ENCODE results near the gene MLLT1. TPM values are rescaled to one million over a fixed set of nuclear protein-coding genes. Genes with fewer than 3 reads are reported as not detected.

MLLT1 gene
- total and polyA plus RNA-seq, 3 experiments from 2014 or later = 2.5 to 64.2 (median 63.9) TPM

DNA sequence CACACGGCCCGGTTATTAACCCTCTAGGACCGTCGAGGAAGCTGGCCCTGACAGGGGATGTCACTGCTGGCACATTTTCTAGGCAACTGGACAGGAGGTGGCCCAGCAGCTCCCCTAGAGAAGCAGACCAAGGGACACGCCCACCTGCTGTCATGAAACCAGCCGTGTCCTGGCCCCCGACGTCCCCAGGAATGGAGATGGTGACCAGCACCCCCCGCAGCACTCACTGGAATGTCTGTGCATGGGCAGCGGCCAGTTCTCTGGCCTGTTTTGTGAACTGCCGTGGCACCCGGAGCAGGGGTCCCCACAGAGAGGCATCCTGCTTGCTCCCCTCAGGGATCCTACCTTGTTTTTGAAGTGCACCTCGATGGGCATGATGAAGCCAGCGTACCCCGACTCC lies 17.9 kb downstream of the MLLT1 start:
- H3K9me3 Mint-ChIP-seq = no peaks in the 10 kb centered on the region
- peak overlapping the region in 1 of 8 donors; percentile 77 for H3K27ac Mint-ChIP-seq
- H3K4me3 Mint-ChIP-seq = no peak overlapping the region
- H3K36me3 Mint-ChIP-seq = peaks cover 0 to 76% (median 6%) of the 10 kb centered on the region in 3 donors
- no peaks in the 10 kb centered on the region for H3K27me3 Mint-ChIP-seq
- no peak for DNase-seq
- H3K4me1 ChIP-seq (ENCODE audit: insufficient read depth, low read length) = no peaks in the 10 kb centered on the region
- no peak overlapping the region for H3K4me3 ChIP-seq (ENCODE audit: low read length)
- no peaks in the 10 kb centered on the region for H3K27me3 ChIP-seq (ENCODE audit: insufficient read depth, low read length, poor library complexity, severe bottlenecking)
- no peaks in the 10 kb centered on the region for H3K9me3 ChIP-seq (ENCODE audit: low read length)
- POLR2A ChIA-PET = no interaction called here
- peaks cover 8 to 44% (median 31%) of the 10 kb centered on the region in 3 donors for H3K4me1 Mint-ChIP-seq
- no peak overlapping the region for H3K27ac ChIP-seq (ENCODE audit: low read depth, low read length)
- peaks cover 9% of the 10 kb centered on the region for H3K36me3 ChIP-seq (ENCODE audit: insufficient read depth, low read length)
- CTCF ChIA-PET = no interaction called here

DNA sequence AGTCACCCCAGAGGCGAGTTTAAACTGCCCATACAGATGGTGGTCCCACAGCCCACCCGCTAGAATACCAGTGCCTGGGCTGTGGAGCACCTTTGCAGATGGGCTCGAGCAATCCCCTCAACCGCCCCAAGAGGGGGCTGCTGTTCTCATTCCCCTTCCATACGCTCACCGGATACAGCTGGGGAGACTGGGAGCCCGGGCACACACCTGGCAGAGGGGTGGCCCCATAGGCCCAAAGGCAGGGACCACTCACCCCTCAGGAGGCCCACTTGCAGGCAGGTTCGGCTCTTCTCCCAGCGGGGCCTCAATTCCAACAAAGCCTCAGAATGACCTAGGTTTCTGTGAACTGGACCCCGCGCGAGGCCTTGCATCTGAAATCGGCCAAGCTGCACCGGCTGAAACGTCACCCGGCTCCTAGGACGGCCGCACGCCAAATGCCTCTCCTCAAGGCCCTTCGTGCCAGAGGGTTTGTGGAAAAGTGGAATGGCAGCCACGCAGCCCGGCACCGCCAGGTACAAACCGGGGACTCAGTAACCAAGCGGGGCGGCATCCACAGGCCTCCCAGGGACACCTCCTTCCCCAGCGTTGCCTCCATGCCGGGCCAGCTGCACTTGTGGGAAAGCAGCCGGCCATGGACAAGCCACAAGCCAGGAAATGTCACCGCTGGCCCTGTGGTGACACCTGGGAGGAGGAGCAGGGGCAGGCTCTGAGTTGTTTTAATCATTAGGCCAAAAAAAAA lies 18.7 kb downstream of the MLLT1 start:
- no peak for DNase-seq
- Mint-ChIP-seq H3K9me3 (no peaks in the 10 kb centered on the region), H3K27ac (peak overlapping the region in 1 of 8 donors; percentile 26), H3K4me1 (peaks cover 9 to 44% (median 29%) of the 10 kb centered on the region in 3 donors), H3K36me3 (peaks cover 0 to 73% (median 8%) of the 10 kb centered on the region in 3 donors), H3K27me3 (no peaks in the 10 kb centered on the region), H3K4me3 (no peak overlapping the region)
- ChIA-PET POLR2A (no interaction called here), CTCF (interaction anchor here (1.5 kb wide), 1 partner anchor 42 kb away, joined by 4 read pairs; no protein-coding TSS in a partner anchor)
- Histone ChIP-seq H3K27ac (ENCODE audit: low read depth, low read length) (no peak overlapping the region), H3K36me3 (ENCODE audit: insufficient read depth, low read length) (peaks cover 9% of the 10 kb centered on the region), H3K9me3 (ENCODE audit: low read length) (no peaks in the 10 kb centered on the region), H3K4me3 (ENCODE audit: low read length) (no peak overlapping the region), H3K27me3 (ENCODE audit: insufficient read depth, low read length, poor library complexity, severe bottlenecking) (no peaks in the 10 kb centered on the region), H3K4me1 (ENCODE audit: insufficient read depth, low read length) (no peaks in the 10 kb centered on the region)

DNA sequence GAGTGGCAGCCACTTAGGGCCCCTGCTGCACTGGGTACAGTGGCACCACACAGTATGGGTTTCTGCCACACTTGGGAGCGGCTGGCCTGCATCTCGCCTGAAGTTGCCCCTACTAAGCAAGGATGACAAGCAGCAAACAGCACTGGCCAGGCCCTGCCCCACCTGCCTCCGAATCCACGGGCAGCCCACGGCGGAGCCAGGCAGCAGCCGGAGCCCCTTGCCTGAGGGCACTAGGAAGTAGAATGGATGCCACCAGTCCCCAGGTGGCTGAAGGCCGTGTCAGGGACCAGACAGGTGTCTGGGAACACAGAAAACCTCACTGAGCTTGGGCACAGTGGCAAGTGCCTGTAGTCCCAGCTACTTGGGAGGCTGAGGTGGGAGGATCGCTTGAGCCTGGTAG lies 19.4 kb downstream of the MLLT1 start:
- no peak overlapping the region for H3K27ac ChIP-seq (ENCODE audit: low read depth, low read length)
- no peaks in the 10 kb centered on the region for H3K27me3 ChIP-seq (ENCODE audit: insufficient read depth, low read length, poor library complexity, severe bottlenecking)
- H3K36me3 ChIP-seq (ENCODE audit: insufficient read depth, low read length) = peaks cover 9% of the 10 kb centered on the region
- Mint-ChIP-seq H3K4me3 (no peak overlapping the region), H3K27me3 (no peaks in the 10 kb centered on the region), H3K36me3 (peaks cover 0 to 71% (median 10%) of the 10 kb centered on the region in 3 donors), H3K4me1 (peaks cover 10 to 44% (median 29%) of the 10 kb centered on the region in 3 donors), H3K27ac (peak overlapping the region in 1 of 8 donors; percentile 74), H3K9me3 (no peaks in the 10 kb centered on the region)
- H3K4me1 ChIP-seq (ENCODE audit: insufficient read depth, low read length) = no peaks in the 10 kb centered on the region
- no peak overlapping the region for H3K4me3 ChIP-seq (ENCODE audit: low read length)
- ChIA-PET CTCF (interaction anchor here (1.5 kb wide), 1 partner anchor 42 kb away, joined by 4 read pairs; no protein-coding TSS in a partner anchor), POLR2A (no interaction called here)
- DNase-seq = no peak
- H3K9me3 ChIP-seq (ENCODE audit: low read length) = no peaks in the 10 kb centered on the region

DNA sequence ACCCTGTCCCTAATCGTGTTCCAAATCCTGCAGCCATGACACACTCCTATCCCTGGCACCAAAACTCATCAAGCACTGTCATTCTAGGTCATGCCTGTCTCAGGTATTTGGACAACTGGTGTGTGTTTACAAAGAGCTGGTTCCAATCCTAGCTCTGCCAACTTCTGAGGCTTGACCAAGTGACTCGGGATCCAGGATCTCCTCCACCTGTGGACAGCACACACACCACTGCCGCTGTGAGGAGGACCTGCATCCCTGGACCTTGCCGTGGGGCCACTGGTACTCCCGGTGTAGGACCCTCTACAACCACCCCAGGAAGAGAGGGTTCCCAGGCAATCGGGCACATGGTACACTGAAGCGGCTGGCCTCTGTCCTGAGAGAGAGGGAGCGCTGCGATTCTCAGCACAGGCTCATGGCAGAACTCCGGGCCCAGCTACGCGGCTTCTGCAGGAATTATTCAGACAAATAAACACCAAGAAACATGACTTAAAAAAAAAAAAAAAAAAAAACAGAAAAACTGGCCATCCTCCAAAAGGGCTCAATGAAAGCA lies 20.4 kb downstream of the MLLT1 start:
- ChIA-PET POLR2A (no interaction called here), CTCF (no interaction called here)
- peaks cover 10 to 51% (median 29%) of the 10 kb centered on the region in 3 donors for H3K4me1 Mint-ChIP-seq
- Histone ChIP-seq H3K4me3 (ENCODE audit: low read length) (no peak overlapping the region), H3K36me3 (ENCODE audit: insufficient read depth, low read length) (peaks cover 9% of the 10 kb centered on the region), H3K27me3 (ENCODE audit: insufficient read depth, low read length, poor library complexity, severe bottlenecking) (no peaks in the 10 kb centered on the region), H3K27ac (ENCODE audit: low read depth, low read length) (no peak overlapping the region), H3K4me1 (ENCODE audit: insufficient read depth, low read length) (no peaks in the 10 kb centered on the region), H3K9me3 (ENCODE audit: low read length) (no peaks in the 10 kb centered on the region)
- peaks cover 0 to 72% (median 10%) of the 10 kb centered on the region in 3 donors for H3K36me3 Mint-ChIP-seq
- DNase-seq = no peak
- H3K9me3 Mint-ChIP-seq = no peaks in the 10 kb centered on the region
- H3K27ac Mint-ChIP-seq = peak overlapping the region in 1 of 8 donors; percentile 30
- no peak overlapping the region for H3K4me3 Mint-ChIP-seq
- no peaks in the 10 kb centered on the region for H3K27me3 Mint-ChIP-seq

DNA sequence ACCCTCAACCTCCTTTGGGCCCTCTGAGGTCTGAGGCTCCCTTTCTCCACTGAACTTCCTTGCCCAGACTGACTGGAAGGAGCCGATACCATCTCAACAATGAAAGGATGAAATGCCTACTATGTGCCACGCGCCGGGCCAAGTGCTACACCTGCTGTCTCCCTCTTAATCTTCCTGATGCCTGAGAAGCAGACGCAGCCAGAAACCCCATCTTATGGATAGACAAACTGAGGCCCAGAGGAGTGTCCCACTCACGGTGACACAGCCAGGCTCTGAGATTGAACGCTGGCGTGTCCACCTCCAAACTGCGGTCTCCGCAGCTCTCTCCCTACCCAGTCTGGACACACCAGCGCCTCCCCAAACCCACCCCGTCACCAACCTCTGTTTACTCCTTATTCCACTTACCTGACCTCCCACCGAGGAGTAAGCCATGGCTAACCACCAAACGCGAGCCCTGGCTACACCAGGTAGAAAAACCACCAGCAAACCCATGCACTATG lies 20.9 kb downstream of the MLLT1 start:
- Mint-ChIP-seq H3K36me3 (peaks cover 0 to 70% (median 10%) of the 10 kb centered on the region in 3 donors), H3K9me3 (no peaks in the 10 kb centered on the region), H3K4me1 (peaks cover 10 to 54% (median 30%) of the 10 kb centered on the region in 3 donors), H3K27ac (peak overlapping the region in 1 of 8 donors; percentile 30), H3K27me3 (no peaks in the 10 kb centered on the region), H3K4me3 (no peak overlapping the region)
- POLR2A ChIA-PET = no interaction called here
- Histone ChIP-seq H3K27ac (ENCODE audit: low read depth, low read length) (no peak overlapping the region), H3K27me3 (ENCODE audit: insufficient read depth, low read length, poor library complexity, severe bottlenecking) (no peaks in the 10 kb centered on the region), H3K9me3 (ENCODE audit: low read length) (no peaks in the 10 kb centered on the region), H3K4me1 (ENCODE audit: insufficient read depth, low read length) (no peaks in the 10 kb centered on the region), H3K36me3 (ENCODE audit: insufficient read depth, low read length) (peaks cover 9% of the 10 kb centered on the region), H3K4me3 (ENCODE audit: low read length) (no peak overlapping the region)
- DNase-seq = no peak
- CTCF ChIA-PET = no interaction called here

DNA sequence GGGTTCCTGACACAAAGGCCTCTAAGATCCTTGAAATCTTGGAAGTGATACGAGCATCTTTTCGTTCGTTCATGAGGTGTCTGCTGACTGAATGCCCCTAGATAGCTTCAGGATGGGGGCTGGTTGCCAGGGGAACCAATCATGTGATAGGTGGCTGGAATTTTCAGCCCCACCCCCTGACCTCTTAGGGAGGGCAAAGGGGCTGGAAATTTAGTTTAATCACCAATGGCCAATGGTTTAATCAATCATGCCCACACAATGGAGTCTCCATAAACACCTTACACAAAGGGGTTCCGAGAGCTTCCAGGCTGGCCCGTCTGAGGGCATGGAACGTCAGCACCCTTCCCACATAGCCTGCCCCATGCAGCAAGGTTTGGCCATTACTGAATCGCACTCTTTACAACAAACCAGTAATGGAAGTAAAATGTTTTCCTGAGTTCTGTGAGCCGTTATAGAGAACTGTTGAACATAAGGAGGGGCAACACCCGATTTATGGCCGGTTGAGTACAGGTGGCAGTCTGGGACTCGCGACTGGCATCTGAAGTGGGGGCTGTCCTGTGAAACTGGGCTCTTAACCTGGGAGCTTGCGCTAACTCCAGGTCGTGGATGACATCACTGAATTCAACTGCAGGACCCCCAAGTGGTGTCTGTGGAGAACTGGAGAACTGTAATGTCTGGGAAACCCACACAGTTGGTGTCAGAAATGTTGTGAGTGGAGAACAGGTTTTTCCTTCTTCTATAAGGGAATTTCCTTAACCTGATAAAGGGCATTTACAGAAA lies 25.6 kb downstream of the MLLT1 start:
- POLR2A ChIA-PET = no interaction called here
- Histone ChIP-seq H3K4me1 (ENCODE audit: insufficient read depth, low read length) (no peaks in the 10 kb centered on the region), H3K4me3 (ENCODE audit: low read length) (no peak overlapping the region), H3K27ac (ENCODE audit: low read depth, low read length) (no peak overlapping the region), H3K9me3 (ENCODE audit: low read length) (no peaks in the 10 kb centered on the region), H3K36me3 (ENCODE audit: insufficient read depth, low read length) (no peaks in the 10 kb centered on the region), H3K27me3 (ENCODE audit: insufficient read depth, low read length, poor library complexity, severe bottlenecking) (no peaks in the 10 kb centered on the region)
- Mint-ChIP-seq H3K4me3 (no peak overlapping the region), H3K36me3 (peaks cover 0 to 38% (median 9%) of the 10 kb centered on the region in 3 donors), H3K27ac (peak overlapping the region in 1 of 8 donors; percentile 17), H3K27me3 (no peaks in the 10 kb centered on the region), H3K4me1 (peaks cover 17 to 70% (median 44%) of the 10 kb centered on the region in 3 donors), H3K9me3 (no peaks in the 10 kb centered on the region)
- CTCF ChIA-PET = no interaction called here
- DNase-seq = no peak

DNA sequence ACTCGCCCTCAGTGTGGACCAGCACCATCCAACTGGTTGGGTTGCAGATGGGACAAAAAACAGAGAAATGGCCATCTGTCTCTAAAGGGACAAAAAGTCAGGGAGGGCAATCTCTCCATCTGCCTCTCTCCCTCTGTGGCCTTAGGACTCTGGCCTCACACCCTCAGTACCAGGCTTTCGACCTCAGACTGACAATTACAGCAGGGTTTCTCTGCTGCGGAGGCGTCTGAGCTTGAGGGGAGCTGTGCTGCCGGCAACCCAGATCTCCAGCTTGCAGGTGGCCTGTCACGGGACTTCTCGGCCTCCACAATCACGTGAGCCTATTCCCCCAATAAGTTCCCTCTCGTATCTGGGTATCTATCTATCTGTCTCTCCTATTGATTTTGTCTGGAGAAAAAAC lies 27.7 kb downstream of the MLLT1 start:
- H3K4me3 Mint-ChIP-seq = no peak overlapping the region
- no peaks in the 10 kb centered on the region for H3K4me1 ChIP-seq (ENCODE audit: insufficient read depth, low read length)
- no peaks in the 10 kb centered on the region for H3K9me3 ChIP-seq (ENCODE audit: low read length)
- DNase-seq = no peak
- no peaks in the 10 kb centered on the region for H3K9me3 Mint-ChIP-seq
- peaks cover 23 to 68% (median 47%) of the 10 kb centered on the region in 3 donors for H3K4me1 Mint-ChIP-seq
- CTCF ChIA-PET = no interaction called here
- POLR2A ChIA-PET = no interaction called here
- H3K27ac Mint-ChIP-seq = no peak overlapping the region
- H3K4me3 ChIP-seq (ENCODE audit: low read length) = no peak overlapping the region
- H3K36me3 Mint-ChIP-seq = peaks cover 0 to 26% (median 10%) of the 10 kb centered on the region in 3 donors
- no peak overlapping the region for H3K27ac ChIP-seq (ENCODE audit: low read depth, low read length)
- H3K36me3 ChIP-seq (ENCODE audit: insufficient read depth, low read length) = no peaks in the 10 kb centered on the region
- H3K27me3 ChIP-seq (ENCODE audit: insufficient read depth, low read length, poor library complexity, severe bottlenecking) = no peaks in the 10 kb centered on the region
- H3K27me3 Mint-ChIP-seq = no peaks in the 10 kb centered on the region

DNA sequence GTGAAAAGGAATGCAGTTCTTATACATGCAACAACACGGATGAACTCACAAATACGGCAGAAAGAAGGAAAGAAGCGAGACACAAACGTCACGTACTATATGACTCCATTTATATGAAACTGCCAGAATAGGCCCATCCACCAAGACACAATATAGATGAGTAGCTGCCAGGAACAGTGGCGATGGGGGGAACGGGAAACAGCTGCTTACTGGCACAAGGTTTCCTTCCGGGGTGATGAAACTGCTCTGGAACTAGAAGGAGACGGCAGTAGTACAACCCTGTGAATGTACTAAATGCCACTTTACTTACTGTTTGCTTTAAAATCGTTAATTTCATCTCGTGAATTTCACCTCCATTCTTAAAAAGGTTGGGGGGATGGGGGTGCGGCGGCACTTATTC lies 28.9 kb downstream of the MLLT1 start:
- CTCF ChIA-PET = no interaction called here

More for the DNA sequence above, 28.9 kb downstream of the MLLT1 start:
- Mint-ChIP-seq H3K4me3 (no peak overlapping the region), H3K36me3 (peaks cover 0 to 22% (median 7%) of the 10 kb centered on the region in 3 donors), H3K9me3 (no peaks in the 10 kb centered on the region), H3K4me1 (peaks cover 28 to 72% (median 50%) of the 10 kb centered on the region in 3 donors), H3K27me3 (no peaks in the 10 kb centered on the region), H3K27ac (peak overlapping the region in 1 of 8 donors; percentile 32)
- Histone ChIP-seq H3K4me1 (ENCODE audit: insufficient read depth, low read length) (no peaks in the 10 kb centered on the region), H3K27me3 (ENCODE audit: insufficient read depth, low read length, poor library complexity, severe bottlenecking) (no peaks in the 10 kb centered on the region), H3K36me3 (ENCODE audit: insufficient read depth, low read length) (no peaks in the 10 kb centered on the region), H3K4me3 (ENCODE audit: low read length) (no peak overlapping the region), H3K9me3 (ENCODE audit: low read length) (no peaks in the 10 kb centered on the region), H3K27ac (ENCODE audit: low read depth, low read length) (no peak overlapping the region)
- POLR2A ChIA-PET = no interaction called here
- no peak for DNase-seq

Data from CD8-positive, alpha-beta memory T cell (primary cell).